NCI-H2227 (cell line): ENCODE measurements around the gene PHF1.
"Not testable (repeated sequence)": the region's sequence is repeated elsewhere in the genome, so short reads cannot be mapped to it uniquely, and the experiment has no call there.

Experiments used
- DNase-seq: peaks from one replicate; lab custom pipeline; 2025; ENCODE audit not compliant: unreplicated experiment; lab: John Stamatoyannopoulos, UW

PHF1 gene

GRCh38 chr6:33410711-33411631, at the start of gene PHF1:
Gene PHF1, plus strand, starts transcription at chr6:33411014. Its CDS starts 1,250 bp downstream, at chr6:33412264.
- peak; percentile 85 for DNase-seq

GRCh38 chr6:33363486-33363885, 47.3 kb upstream of the PHF1 start:
- not testable (repeated sequence) for DNase-seq

GRCh38 chr6:33364475-33365205, 46.2 kb upstream of the PHF1 start:
- peak; percentile 56 for DNase-seq

GRCh38 chr6:33365206-33365971, 45.4 kb upstream of the PHF1 start:
- not testable (repeated sequence) for DNase-seq

GRCh38 chr6:33367009-33367714, 43.7 kb upstream of the PHF1 start:
- DNase-seq: no peak

- DNase-seq: not testable (repeated sequence)
Observed at GRCh38 chr6:33367715-33368025, 43.1 kb upstream of the PHF1 start.

- DNase-seq: not testable (repeated sequence)
Observed at GRCh38 chr6:33371901-33372300, 38.9 kb upstream of the PHF1 start.

GRCh38 chr6:33372526-33373123, 38.2 kb upstream of the PHF1 start:
- no peak for DNase-seq

- no peak for DNase-seq
Observed at GRCh38 chr6:33373960-33374910, 36.6 kb upstream of the PHF1 start.

- no peak for DNase-seq
Observed at GRCh38 chr6:33375143-33375671, 35.6 kb upstream of the PHF1 start.

GRCh38 chr6:33377171-33377570, 33.6 kb upstream of the PHF1 start:
- no peak for DNase-seq

- DNase-seq: not testable (repeated sequence)
Observed at GRCh38 chr6:33379184-33379583, 31.6 kb upstream of the PHF1 start.

GRCh38 chr6:33380272-33380981, 30.4 kb upstream of the PHF1 start:
- DNase-seq: no peak

- no peak for DNase-seq
Observed at GRCh38 chr6:33383427-33384185, 27.2 kb upstream of the PHF1 start.

GRCh38 chr6:33384581-33385020, 26.2 kb upstream of the PHF1 start:
- peak; percentile 47 for DNase-seq

- DNase-seq: no peak
Observed at GRCh38 chr6:33390173-33390572, 20.6 kb upstream of the PHF1 start.

- DNase-seq: no peak
Observed at GRCh38 chr6:33390767-33391277, 20.0 kb upstream of the PHF1 start.
